ENCODE results near the gene PLXDC1.

DNA sequence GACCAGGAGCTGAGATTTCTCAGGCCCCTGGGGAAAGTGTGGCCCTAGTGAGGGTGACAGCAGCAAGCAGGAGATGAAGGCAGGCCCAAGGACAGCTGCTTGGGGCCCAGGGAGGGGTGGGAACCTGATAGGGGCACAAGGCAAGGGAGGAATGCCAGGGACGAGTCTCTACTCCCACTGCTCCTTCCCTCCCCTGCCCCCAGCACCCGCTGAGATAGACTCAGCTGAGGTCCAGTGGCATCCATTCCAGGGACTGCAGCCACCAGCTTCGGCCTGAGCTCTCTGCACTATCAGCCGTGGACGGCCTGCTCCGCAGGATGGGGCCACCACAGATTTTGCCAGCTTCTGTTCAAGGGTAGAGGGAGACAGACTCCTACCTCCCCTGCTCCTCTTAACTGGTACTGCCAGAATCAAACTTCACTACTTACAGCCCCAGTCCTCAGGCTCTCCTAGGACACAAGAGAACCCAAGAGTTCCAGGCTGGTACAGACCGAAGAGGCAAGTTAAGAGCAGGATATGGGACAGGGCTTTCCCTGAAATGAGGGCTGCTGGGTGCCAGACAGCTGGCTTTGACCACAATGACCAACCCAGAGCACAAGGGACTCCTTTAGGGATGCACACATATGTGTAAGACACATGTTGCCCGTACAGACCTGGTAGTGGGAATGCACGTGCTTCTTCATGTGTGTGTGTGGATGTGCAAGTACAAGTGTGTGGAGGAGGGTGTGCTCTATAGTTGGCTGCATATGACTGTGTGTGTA lies 40.5 kb upstream of the PLXDC1 start:
- TF ChIP-seq, protein P1, sequence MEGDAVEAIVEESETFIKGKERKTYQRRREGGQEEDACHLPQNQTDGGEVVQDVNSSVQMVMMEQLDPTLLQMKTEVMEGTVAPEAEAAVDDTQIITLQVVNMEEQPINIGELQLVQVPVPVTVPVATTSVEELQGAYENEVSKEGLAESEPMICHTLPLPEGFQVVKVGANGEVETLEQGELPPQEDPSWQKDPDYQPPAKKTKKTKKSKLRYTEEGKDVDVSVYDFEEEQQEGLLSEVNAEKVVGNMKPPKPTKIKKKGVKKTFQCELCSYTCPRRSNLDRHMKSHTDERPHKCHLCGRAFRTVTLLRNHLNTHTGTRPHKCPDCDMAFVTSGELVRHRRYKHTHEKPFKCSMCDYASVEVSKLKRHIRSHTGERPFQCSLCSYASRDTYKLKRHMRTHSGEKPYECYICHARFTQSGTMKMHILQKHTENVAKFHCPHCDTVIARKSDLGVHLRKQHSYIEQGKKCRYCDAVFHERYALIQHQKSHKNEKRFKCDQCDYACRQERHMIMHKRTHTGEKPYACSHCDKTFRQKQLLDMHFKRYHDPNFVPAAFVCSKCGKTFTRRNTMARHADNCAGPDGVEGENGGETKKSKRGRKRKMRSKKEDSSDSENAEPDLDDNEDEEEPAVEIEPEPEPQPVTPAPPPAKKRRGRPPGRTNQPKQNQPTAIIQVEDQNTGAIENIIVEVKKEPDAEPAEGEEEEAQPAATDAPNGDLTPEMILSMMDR (IDR thresholded peaks at IDR 0.05) = no peak
- TF ChIP-seq POLR2A (IDR thresholded peaks at IDR 0.05) = no peak
